GM10847 (cell line): Measurements from ENCODE around the gene SEMA7A.
A peak's percentile ranks its signal among the peaks of the same experiment; 100 is the strongest.

Source experiments
- POLR2A ChIP-seq: IDR thresholded peaks from 2 replicates; pipeline ENCODE4 v1.6.1; 2011; ENCODE audit not compliant: insufficient read length; ENCODE audit errors: extremely low read depth

The SEMA7A gene

DNA sequence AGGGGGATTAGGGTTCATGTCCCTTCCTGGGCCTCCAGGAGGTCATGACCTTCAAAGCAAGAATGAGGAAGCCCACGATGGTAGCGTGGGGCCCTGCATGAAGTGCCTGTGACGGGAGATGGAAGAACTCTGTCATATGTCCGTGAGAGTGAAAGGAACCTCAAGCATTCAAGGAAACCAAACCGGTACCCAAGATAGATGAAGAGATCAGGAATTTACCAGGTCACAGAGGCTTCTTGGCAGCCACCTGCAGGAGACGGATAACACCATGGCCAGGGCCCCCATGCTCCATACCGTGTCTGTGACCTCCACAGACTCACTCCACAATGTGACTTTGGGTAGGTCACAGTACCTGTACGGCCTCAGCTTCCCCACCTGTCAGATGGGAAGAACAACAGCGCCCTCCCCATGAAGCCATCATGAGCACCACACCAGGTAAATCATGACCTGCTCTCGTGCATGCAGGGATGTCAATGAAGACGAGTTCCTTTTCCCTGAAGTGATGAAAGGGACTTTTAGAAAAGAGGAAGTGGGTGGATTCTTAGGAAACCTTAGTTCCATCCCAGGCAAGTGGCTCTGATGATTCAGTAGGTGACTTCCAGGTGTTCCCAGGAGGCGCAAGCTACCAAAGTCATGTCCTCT lies 43.0 kb downstream of the SEMA7A start:
- no peak for TF ChIP-seq POLR2A

DNA sequence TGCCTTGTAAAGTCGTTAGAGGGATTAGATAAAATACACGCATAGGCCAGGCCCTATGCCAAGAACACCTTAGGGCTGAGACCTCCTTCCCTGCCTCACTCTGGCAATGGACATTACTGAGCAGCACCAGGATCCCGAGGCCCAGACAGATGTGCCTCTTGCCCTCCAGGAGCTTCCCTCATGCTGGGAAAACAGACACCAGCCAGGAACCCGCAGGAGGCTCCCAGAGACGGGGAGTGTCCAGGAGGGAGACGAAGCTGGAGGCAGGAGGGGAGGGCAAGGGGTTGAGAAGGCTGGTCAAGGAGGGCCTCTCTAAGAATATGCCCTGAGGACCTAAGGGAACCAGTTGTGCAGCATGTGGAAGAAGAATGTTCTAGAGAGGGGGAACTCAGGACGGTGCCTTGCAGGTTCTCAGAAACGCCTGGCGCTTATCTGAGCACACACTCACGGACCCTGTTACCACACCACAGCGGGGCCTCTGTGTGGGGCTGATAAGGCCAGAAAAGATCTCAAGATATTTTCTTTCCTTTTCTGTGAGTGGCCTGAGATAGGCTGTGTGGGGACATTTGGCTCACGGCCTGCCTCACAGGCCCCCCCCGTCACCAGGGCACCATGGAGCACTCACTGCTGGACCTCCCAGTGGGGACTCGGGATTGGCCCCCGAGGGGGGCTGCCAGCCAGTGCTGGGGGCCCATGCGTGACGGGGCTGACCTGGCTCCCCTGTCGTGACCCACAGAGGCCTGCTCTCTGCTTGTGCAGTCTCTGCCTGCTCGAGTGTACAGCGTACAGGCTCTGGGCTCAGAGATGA lies 44.3 kb downstream of the SEMA7A start:
- TF ChIP-seq POLR2A: no peak

DNA sequence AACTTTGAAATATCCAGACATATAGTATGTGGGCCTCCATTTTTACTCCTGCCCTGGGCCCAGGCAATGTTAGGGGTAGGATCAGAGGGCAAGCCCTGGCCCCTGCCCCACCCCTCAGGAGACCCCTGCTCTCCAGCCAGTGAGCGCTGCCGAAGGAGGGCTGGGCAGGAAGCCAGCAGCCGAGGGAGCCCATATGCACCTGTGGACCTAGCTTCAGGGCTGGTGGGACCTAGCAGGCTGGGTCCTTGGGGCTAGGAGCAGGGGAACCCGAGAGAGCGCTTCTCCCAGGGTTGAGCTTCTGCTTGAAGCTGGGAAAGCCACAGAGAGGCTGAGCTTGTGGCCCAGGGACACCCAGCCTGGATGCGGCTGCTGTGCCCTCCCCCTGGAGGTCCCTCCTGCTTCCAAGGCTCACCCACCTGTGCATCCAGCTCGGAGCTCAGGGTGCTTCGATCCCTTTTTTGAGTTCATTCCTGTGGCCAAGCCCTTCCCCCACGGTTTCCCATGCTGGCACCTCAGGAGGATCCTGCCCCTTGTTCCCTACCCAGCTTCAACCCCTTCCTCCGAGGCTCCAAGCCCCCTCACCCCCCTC lies 45.3 kb downstream of the SEMA7A start:
- TF ChIP-seq POLR2A: no peak

DNA sequence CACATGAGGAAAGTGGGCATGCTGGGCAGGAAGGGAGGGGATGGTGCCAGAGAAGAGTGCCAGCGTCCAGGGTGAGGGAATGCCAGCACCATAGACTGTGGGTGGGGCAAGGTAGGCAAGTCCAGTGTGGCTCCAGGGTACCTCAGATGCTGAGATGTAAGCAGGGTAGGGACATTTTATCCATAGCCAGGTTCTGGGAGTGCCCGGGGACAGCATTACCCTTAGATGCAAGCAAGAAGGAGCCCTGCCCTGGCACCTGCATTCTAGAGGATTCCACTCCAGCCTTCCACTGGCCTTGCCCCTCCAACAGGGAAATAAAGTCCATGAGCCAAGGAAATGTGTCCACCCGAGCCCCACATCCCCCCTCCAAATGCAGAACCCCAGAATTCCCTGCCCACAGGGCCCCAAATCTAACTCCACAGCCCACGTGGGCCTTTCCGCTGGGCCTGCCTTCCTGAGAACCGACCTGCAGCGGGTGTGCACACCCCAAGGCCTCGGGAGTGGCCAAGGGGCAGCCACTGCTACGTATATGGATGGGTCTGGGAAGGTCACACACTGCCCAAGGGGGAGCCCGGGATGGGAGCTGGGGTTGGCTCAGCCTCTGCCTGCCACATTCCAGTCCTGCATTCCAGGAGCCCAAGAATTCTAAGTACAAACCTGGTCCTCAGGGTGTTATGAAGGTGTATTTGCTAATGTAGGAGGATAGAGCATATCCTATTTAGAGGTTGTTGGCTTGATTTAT lies 46.0 kb downstream of the SEMA7A start:
- TF ChIP-seq POLR2A: no peak

DNA sequence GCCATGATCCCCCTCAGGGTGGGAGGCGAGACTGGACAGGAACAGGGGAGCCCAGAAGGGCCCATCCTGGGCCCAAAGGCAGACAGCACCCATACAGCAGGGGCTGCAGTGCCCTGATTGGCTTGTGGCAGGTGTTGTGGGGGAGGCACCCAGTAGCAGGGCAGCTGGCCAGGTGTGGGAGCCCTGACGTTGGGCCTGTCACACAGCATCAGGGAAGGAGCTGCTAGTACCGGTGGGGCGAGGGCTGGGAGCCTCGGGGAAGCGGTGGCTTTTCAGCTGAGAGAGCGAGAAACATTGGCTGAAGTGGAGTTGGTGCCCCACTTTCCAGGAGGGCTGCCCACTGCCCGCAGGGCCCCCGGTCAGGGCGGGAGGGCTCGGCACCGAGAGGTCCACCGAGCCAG lies 46.6 kb downstream of the SEMA7A start:
- peak; percentile 22 for TF ChIP-seq POLR2A

DNA sequence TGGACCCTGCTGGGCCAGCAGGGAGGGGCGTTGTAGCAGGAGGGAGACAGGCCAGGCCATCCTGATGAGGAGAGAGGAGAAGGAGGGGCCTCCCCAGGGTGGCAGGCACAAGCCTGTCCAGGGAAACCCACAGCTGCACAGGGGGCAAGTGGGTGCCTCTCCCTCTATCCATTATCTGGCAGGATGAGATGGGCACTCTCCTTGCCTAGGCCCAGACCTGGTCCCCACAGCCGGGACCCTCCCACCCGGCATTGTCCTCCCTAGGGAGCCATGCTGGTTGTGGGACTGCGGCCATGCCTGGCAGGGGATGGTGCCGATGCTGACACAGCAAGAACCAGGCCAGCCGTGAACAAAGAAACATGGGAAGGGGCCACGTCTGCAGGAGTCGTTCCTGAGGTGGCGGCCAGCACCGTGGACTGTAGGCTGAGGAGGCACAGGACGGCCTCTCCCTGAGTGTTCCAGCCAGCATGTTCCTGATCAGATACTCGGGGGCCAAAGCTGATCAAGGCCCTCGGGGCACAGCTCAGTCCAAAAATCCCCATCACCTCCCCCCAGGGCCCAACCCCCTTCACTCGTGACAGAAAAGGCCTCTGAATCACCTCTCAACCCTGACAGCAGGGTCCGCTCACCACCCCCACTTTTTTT lies 47.1 kb downstream of the SEMA7A start:
- TF ChIP-seq POLR2A: no peak

DNA sequence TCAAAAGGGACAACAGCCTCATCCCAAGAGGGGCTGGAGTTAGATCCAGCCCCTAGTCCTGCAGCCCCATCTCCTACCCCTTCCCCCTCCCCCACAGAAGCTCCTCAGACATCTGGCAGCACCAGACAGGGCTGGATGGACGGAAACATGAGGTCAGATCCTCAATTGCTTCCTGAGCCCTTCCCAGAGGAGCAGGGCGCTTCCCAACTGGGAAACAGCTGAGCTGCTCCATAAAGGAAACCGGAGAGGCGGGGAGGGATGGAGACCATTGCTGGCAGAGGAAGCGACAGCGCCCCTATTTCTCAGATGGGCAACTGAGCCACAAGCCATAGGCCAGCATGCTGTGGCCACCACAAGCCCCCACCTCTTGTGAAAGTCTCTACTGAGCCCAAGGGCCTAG lies 48.0 kb downstream of the SEMA7A start:
- TF ChIP-seq POLR2A: no peak

DNA sequence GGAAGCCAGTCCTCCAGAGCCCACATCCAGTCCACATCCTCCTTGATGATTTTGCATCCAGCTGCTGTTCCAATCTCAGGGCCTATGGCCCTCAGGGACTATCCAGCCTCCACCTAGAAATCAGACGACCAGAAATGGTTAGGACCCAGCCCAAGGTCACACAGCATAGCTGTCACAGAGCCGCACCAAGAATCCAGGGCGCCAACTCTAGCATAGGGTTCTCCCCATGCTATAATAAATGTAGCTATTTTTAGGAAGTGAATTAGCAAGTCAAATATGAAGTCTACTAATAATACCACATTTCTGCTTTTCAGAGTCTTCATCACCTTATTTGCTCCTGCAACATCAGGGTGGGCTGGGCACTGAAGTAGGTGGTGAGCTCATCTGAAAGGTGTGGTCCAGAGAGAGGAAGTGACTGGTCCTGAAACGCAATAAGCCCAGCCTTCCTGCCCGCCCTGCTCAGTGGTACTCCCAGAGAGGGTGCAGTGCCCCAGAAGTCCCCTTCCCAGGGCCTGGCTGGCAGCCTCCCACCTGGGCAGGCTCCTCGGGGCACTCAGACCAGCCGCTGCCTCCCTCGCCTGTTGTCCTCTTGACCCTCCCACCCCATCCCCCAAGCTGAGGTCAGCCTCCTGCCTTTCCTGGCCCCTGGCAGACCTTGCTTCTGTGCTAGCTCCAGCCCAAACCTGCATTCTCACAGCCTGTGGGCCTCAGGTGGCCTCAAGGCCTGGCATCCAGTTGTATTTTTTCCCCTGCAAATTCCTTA lies 48.7 kb downstream of the SEMA7A start:
- TF ChIP-seq POLR2A: peak; percentile 58

DNA sequence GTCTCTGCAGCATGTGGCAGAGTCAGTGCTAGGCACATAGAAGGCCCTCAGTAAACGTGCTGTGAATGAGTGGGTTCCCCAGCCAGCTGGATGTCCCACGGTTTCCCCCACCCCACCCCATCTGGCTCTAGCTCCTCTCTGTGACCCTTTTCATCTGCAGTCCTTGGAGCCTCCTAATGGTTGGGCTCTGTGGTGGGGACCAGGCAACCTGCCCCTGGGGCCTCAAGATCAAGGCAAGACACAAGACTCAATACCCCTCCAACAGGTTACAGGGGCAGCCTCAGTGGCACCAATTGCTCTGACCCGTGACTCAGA lies 49.2 kb downstream of the SEMA7A start:
- TF ChIP-seq POLR2A: no peak

DNA sequence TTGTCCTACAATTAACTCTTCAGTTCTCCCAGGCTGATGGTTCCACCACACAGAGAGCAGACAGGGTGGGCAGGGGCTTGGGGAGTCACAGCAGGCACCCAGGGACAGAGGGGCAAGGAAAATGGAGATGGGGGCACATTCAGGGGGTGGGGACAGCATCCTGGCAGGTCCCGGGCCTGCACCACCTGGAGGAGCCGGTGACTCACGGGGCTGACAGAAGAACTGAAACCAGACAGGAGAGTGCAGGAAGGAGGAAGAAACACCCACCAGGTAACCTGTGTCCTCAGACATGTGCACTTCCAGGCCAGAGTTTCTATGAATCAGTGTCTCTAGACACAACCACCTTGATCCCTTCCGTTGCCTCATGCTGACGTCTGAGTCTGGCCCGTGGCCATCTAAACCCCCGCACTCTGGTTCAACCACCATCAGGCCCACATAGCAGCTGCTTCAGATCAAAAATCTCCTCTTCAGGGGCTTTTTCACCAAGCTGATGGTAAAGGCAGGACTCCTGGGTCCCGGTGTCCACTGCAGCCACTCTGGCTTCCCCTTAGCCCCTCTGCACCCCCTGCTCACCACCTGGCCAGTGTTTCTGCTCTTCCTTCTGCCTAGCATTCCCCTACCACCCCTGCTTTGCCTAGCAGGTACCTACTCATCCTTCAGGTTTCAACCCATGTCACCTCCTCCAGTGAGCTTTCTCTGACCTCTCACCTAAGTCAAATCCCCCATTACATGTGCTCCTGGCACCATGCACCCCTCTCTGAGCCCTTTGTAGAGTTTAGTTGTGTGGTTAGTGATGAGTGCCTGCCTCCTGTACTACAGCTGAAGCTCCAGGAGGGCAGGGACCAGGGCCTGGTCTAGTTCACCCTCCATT lies 49.8 kb downstream of the SEMA7A start:
- no peak for TF ChIP-seq POLR2A

DNA sequence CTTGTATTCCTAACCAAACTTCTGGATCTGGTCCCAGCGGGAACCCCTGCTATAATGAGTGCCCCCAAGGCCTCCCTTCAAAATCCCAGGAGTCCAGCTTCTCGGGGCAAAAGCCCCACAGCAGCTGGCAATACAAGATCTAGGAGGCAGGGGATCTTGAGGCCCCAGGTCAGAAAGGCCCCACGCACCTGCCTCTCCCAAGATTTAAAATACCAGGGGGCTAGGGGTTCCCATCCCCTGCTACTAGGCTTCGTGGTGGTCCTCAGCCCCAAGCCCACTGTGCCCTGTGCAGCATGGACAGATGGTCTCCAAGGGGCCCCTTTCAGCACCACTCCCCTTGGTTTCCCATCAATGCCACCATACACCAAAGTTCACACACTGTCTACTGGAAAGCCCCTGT lies 50.5 kb downstream of the SEMA7A start:
- no peak for TF ChIP-seq POLR2A

DNA sequence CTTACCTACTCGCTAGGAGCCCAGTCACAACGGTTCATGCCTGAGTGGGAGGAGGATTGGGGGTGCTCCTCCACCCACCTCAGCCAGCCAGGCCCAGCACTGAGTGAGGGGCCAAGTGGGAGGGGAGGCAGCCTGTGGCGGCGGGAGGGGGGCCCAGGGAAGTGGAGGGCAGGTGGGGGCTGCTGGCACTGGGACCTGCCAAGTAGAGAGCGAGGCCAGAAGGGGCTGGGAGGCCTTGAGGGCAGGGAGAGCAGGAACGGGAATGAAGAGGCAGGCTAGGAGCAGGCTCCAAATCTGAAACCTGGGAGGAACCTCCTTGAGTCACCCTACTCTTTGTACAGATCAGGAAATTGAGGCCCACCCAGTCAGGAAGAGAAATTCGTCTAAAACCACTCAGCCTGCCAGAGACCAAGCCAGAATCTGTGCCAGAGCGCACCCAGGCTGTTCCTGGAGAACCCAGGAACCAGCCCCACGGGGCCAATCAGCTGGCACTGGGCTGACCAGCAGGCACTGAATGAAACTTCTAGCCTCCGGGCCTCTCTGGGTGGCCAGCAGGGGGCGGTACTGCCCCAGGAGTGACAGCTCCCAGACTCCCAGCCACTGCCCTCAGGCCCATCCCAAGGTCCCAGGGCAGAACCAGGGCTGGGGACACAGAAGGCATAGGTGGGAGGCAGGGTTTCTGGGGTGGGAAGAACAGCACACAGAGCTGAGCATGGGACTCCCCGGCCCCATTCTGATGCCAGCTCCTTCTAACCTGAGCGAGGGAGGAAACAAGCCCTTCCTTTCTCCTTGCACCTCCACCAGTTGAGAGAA lies 51.5 kb downstream of the SEMA7A start:
- TF ChIP-seq POLR2A: no peak

DNA sequence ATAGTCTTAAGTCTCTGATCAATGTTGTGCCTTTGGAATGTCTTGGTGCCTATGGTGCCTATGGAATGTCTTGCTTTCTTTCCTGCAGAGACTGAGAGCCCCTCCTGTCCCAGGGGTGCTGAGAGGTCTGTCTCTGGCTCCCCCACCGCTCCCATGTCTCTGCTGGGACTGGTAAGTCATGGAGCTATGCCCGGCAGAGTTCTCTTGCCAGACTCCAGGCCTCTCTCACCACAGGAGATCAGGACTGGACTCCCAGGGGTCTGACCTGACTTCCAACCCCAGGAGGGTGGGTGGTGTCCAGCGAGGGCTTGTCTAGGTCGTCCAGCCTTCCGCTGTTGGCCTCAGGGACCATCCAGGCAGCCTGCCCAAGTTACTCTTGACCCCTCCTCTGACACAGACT lies 52.3 kb downstream of the SEMA7A start:
- TF ChIP-seq POLR2A: no peak
